Measurements from ENCODE around the gene ZNF143.
"Not testable (repeated sequence)": the region's sequence is repeated elsewhere in the genome, so short reads cannot be mapped to it uniquely, and the experiment has no call there.

ZNF143 gene

GRCh38 chr11:9460322-9461062 is at the start of gene ZNF143:
Gene ZNF143, plus strand, starts transcription at chr11:9461012. Its CDS starts 10,297 bp downstream, at chr11:9471309.
- H3K9ac ChIP-seq (ENCODE audit: low read length in 5 of 5): peak within 1 kb of the TSS; percentile 98 to 100 (median 100)
- H3K9me3 ChIP-seq (ENCODE audit: control insufficient read depth in 5 of 5, low read length in 5 of 5): no peaks in the 10 kb centered on the region
- H3K36me3 ChIP-seq (ENCODE audit: control insufficient read depth in 5 of 5, insufficient read depth in 5 of 5, low read length in 5 of 5): no peaks in the 10 kb centered on the region
- peak within 1 kb of the TSS; percentile 100 for H3K27ac ChIP-seq (ENCODE audit: low read depth, low read length)
- H3K4me3 ChIP-seq (ENCODE audit: low read depth in 1 of 5, low read length in 5 of 5): peak within 1 kb of the TSS; percentile 85 to 100 (median 97)
- no peaks in the 10 kb centered on the region for H3K27me3 ChIP-seq (ENCODE audit: control insufficient read depth in 5 of 5, insufficient read depth in 4 of 5, low read length in 5 of 5)
- H3K4me1 ChIP-seq (ENCODE audit: control insufficient read depth in 5 of 5, insufficient read depth in 5 of 5, low read length in 5 of 5): peaks cover 0 to 24% (median 20%) of the 10 kb centered on the region in 5 donors

GRCh38 chr11:9428706-9429105 is 32.1 kb upstream of the ZNF143 start:
- peaks cover 50 to 80% (median 64%) of the 10 kb centered on the region in 5 donors for H3K36me3 ChIP-seq (ENCODE audit: control insufficient read depth in 5 of 5, insufficient read depth in 5 of 5, low read length in 5 of 5)

GRCh38 chr11:9438611-9439010 is 22.2 kb upstream of the ZNF143 start:
- Histone ChIP-seq H3K9ac (ENCODE audit: low read length in 5 of 5) (no peak overlapping the region), H3K27ac (ENCODE audit: low read depth, low read length) (no peak overlapping the region), H3K4me1 (ENCODE audit: control insufficient read depth in 5 of 5, insufficient read depth in 5 of 5, low read length in 5 of 5) (no peaks in the 10 kb centered on the region), H3K9me3 (ENCODE audit: control insufficient read depth in 5 of 5, low read length in 5 of 5) (no peaks in the 10 kb centered on the region), H3K4me3 (ENCODE audit: low read depth in 1 of 5, low read length in 5 of 5) (no peak overlapping the region), H3K27me3 (ENCODE audit: control insufficient read depth in 5 of 5, insufficient read depth in 4 of 5, low read length in 5 of 5) (no peaks in the 10 kb centered on the region), H3K36me3 (ENCODE audit: control insufficient read depth in 5 of 5, insufficient read depth in 5 of 5, low read length in 5 of 5) (peaks cover 52 to 94% (median 79%) of the 10 kb centered on the region in 5 donors)

More at GRCh38 chr11:9428706-9429105, 32.1 kb upstream of the ZNF143 start:
- Histone ChIP-seq H3K9me3 (ENCODE audit: control insufficient read depth in 5 of 5, low read length in 5 of 5) (no peaks in the 10 kb centered on the region), H3K4me1 (ENCODE audit: control insufficient read depth in 5 of 5, insufficient read depth in 5 of 5, low read length in 5 of 5) (no peaks in the 10 kb centered on the region), H3K27me3 (ENCODE audit: control insufficient read depth in 5 of 5, insufficient read depth in 4 of 5, low read length in 5 of 5) (no peaks in the 10 kb centered on the region), H3K9ac (ENCODE audit: low read length in 5 of 5) (no peak overlapping the region), H3K4me3 (ENCODE audit: low read depth in 1 of 5, low read length in 5 of 5) (no peak overlapping the region), H3K27ac (ENCODE audit: low read depth, low read length) (no peak overlapping the region)

- Histone ChIP-seq H3K27ac (ENCODE audit: low read depth, low read length) (no peak overlapping the region), H3K27me3 (ENCODE audit: control insufficient read depth in 5 of 5, insufficient read depth in 4 of 5, low read length in 5 of 5) (no peaks in the 10 kb centered on the region), H3K9me3 (ENCODE audit: control insufficient read depth in 5 of 5, low read length in 5 of 5) (peaks cover 0 to 2% (median 0%) of the 10 kb centered on the region in 5 donors), H3K9ac (ENCODE audit: low read length in 5 of 5) (no peak overlapping the region), H3K36me3 (ENCODE audit: control insufficient read depth in 5 of 5, insufficient read depth in 5 of 5, low read length in 5 of 5) (peaks cover 18 to 41% (median 24%) of the 10 kb centered on the region in 5 donors), H3K4me3 (ENCODE audit: low read depth in 1 of 5, low read length in 5 of 5) (no peak overlapping the region), H3K4me1 (ENCODE audit: control insufficient read depth in 5 of 5, insufficient read depth in 5 of 5, low read length in 5 of 5) (no peaks in the 10 kb centered on the region)
Observed at GRCh38 chr11:9446230-9446629, 14.6 kb upstream of the ZNF143 start.

GRCh38 chr11:9448576-9449352 is 12.0 kb upstream of the ZNF143 start:
- Histone ChIP-seq H3K9ac (ENCODE audit: low read length in 5 of 5) (no peak overlapping the region), H3K27me3 (ENCODE audit: control insufficient read depth in 5 of 5, insufficient read depth in 4 of 5, low read length in 5 of 5) (no peaks in the 10 kb centered on the region), H3K27ac (ENCODE audit: low read depth, low read length) (no peak overlapping the region), H3K36me3 (ENCODE audit: control insufficient read depth in 5 of 5, insufficient read depth in 5 of 5, low read length in 5 of 5) (peaks cover 3 to 17% (median 11%) of the 10 kb centered on the region in 5 donors), H3K9me3 (ENCODE audit: control insufficient read depth in 5 of 5, low read length in 5 of 5) (peaks cover 0 to 7% (median 0%) of the 10 kb centered on the region in 5 donors), H3K4me1 (ENCODE audit: control insufficient read depth in 5 of 5, insufficient read depth in 5 of 5, low read length in 5 of 5) (no peaks in the 10 kb centered on the region), H3K4me3 (ENCODE audit: low read depth in 1 of 5, low read length in 5 of 5) (no peak overlapping the region)

GRCh38 chr11:9452023-9452422 is 8.8 kb upstream of the ZNF143 start:
- H3K9ac ChIP-seq (ENCODE audit: low read length in 5 of 5): not testable (repeated sequence)

GRCh38 chr11:9455722-9456121 is 5.1 kb upstream of the ZNF143 start:
- Histone ChIP-seq H3K4me1 (ENCODE audit: control insufficient read depth in 5 of 5, insufficient read depth in 5 of 5, low read length in 5 of 5) (peaks cover 0 to 11% (median 7%) of the 10 kb centered on the region in 5 donors), H3K9ac (ENCODE audit: low read length in 5 of 5) (no peak overlapping the region), H3K36me3 (ENCODE audit: control insufficient read depth in 5 of 5, insufficient read depth in 5 of 5, low read length in 5 of 5) (no peaks in the 10 kb centered on the region), H3K27me3 (ENCODE audit: control insufficient read depth in 5 of 5, insufficient read depth in 4 of 5, low read length in 5 of 5) (no peaks in the 10 kb centered on the region), H3K9me3 (ENCODE audit: control insufficient read depth in 5 of 5, low read length in 5 of 5) (peaks cover 0 to 7% (median 0%) of the 10 kb centered on the region in 5 donors), H3K4me3 (ENCODE audit: low read depth in 1 of 5, low read length in 5 of 5) (no peak overlapping the region), H3K27ac (ENCODE audit: low read depth, low read length) (no peak overlapping the region)

More at GRCh38 chr11:9452023-9452422, 8.8 kb upstream of the ZNF143 start:
- H3K4me3 ChIP-seq (ENCODE audit: low read depth in 1 of 5, low read length in 5 of 5); H3K4me1 ChIP-seq (ENCODE audit: control insufficient read depth in 5 of 5, insufficient read depth in 5 of 5, low read length in 5 of 5); H3K27ac ChIP-seq (ENCODE audit: low read depth, low read length); H3K36me3 ChIP-seq (ENCODE audit: control insufficient read depth in 5 of 5, insufficient read depth in 5 of 5, low read length in 5 of 5); H3K9me3 ChIP-seq (ENCODE audit: control insufficient read depth in 5 of 5, low read length in 5 of 5); H3K27me3 ChIP-seq (ENCODE audit: control insufficient read depth in 5 of 5, insufficient read depth in 4 of 5, low read length in 5 of 5): not testable (repeated sequence)

GRCh38 chr11:9459667-9460321 is 1.0 kb upstream of the ZNF143 start:
- Histone ChIP-seq H3K9ac (ENCODE audit: low read length in 5 of 5) (peak overlapping the region; percentile 63 to 100 (median 100)), H3K4me1 (ENCODE audit: control insufficient read depth in 5 of 5, insufficient read depth in 5 of 5, low read length in 5 of 5) (peaks cover 0 to 24% (median 20%) of the 10 kb centered on the region in 5 donors), H3K36me3 (ENCODE audit: control insufficient read depth in 5 of 5, insufficient read depth in 5 of 5, low read length in 5 of 5) (no peaks in the 10 kb centered on the region), H3K27ac (ENCODE audit: low read depth, low read length) (peak overlapping the region; percentile 100), H3K27me3 (ENCODE audit: control insufficient read depth in 5 of 5, insufficient read depth in 4 of 5, low read length in 5 of 5) (no peaks in the 10 kb centered on the region), H3K4me3 (ENCODE audit: low read depth in 1 of 5, low read length in 5 of 5) (peak overlapping the region; percentile 85 to 100 (median 97)), H3K9me3 (ENCODE audit: control insufficient read depth in 5 of 5, low read length in 5 of 5) (no peaks in the 10 kb centered on the region)

- H3K36me3 ChIP-seq (ENCODE audit: control insufficient read depth in 5 of 5, insufficient read depth in 5 of 5, low read length in 5 of 5): no peaks in the 10 kb centered on the region
- H3K27ac ChIP-seq (ENCODE audit: low read depth, low read length): peak overlapping the region; percentile 99
- H3K9ac ChIP-seq (ENCODE audit: low read length in 5 of 5): peak overlapping the region; percentile 89 to 98 (median 96)
- no peaks in the 10 kb centered on the region for H3K9me3 ChIP-seq (ENCODE audit: control insufficient read depth in 5 of 5, low read length in 5 of 5)
- H3K4me1 ChIP-seq (ENCODE audit: control insufficient read depth in 5 of 5, insufficient read depth in 5 of 5, low read length in 5 of 5): peaks cover 0 to 24% (median 20%) of the 10 kb centered on the region in 5 donors
- H3K4me3 ChIP-seq (ENCODE audit: low read depth in 1 of 5, low read length in 5 of 5): peak overlapping the region; percentile 70 to 100 (median 77)
- H3K27me3 ChIP-seq (ENCODE audit: control insufficient read depth in 5 of 5, insufficient read depth in 4 of 5, low read length in 5 of 5): no peaks in the 10 kb centered on the region
Observed at GRCh38 chr11:9461063-9461759, 399 bp downstream of the ZNF143 start.

Measured in subcutaneous abdominal adipose tissue (tissue), 5 donors.